GM12874 (cell line): ENCODE data around the gene MYO1B.

Experiments used
- CTCF ChIP-seq: IDR thresholded peaks from 2 replicates; pipeline ENCODE4 v1.5.1; 2011; ENCODE audit warnings: low read depth, mild to moderate bottlenecking, control low read depth, low read length, moderate library complexity; ENCODE audit not compliant: insufficient read depth

The MYO1B gene

GRCh38 chr2:191287820-191288219, 42.6 kb downstream of the MYO1B start:
- TF ChIP-seq CTCF: no peak

GRCh38 chr2:191289049-191289448, 43.8 kb downstream of the MYO1B start:
- TF ChIP-seq CTCF: no peak

- TF ChIP-seq CTCF: no peak
Observed at GRCh38 chr2:191291471-191291870, 46.3 kb downstream of the MYO1B start.

DNA sequence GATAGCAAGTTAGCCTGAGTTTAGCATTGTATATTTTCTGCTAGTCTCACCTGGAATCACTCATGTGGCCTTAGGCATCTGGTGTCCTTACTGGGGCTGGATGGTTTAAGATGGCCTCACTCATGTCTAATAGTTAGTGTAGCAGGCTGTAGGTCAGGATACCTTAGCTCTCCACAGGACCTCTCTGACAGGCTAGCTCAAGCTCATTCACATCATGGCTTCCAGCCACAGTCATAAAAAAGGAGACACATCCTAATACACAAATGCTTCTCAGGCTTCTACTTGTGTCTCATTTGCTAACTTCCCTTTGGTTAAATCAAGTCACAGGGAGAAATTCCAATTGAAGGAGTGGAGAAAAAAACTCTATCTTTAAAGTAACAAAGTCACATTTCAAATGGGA, 47.7 kb downstream of the MYO1B start:
- TF ChIP-seq CTCF: no peak

DNA sequence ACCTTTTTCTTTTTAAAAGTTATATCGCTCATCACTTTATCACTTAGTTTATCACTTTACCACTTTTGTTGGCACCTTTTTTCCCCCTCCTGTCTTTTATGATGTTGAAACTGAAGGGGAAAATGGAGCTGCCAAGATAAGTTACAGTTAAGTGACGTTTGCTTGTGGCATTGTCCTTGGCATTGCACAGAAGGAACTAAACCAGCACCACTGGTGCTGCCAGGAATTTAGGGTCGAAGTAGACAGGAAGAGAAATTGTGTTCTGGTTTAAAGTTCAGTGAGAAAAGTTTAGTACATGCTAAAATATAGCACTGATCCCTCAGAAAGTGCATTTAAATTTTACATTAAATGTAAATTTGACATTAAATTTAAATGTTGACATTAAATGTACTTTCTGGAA, 49.9 kb downstream of the MYO1B start:
- TF ChIP-seq CTCF: no peak

DNA sequence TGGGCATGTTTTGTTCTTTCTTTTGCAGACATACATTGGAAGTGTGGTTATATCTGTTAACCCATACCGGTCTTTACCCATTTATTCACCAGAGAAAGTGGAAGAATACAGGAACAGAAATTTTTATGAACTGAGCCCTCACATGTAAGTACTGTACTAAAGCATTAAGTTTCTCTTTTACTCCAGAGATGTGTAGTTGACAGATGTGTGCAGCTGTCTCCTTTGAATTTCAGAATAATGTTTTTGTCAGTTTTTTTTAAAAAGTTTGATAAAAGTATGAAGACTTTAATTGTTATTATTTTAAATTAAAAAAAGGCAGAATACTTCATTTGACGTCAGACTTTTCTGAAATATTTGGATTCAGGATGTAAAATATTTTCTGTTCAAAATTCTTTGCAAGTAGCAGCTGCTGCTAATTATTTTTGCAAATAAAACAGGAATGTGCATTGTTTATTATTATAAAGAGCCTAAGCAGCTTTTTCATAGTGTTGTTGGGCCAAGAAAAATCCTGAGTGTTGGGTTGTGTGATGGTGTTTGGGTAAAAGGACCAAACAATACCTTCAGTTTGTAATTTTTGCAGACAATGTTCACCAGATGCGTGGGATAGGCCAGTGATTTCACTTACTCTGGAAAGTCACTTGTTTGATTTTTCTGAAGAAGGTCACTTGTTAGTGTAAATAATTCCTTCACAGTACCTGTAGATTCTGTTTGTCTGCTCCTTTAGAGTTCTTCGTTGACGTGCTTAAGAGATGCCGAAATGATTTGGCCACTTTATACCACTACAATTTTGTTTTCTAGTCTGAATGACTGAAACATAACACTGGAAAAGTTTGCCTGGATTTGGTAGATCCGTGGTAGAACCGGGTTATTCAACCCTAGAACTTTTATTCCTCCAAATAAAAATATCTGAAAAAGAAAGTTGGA, 51.1 kb downstream of the MYO1B start:
- TF ChIP-seq CTCF: no peak

DNA sequence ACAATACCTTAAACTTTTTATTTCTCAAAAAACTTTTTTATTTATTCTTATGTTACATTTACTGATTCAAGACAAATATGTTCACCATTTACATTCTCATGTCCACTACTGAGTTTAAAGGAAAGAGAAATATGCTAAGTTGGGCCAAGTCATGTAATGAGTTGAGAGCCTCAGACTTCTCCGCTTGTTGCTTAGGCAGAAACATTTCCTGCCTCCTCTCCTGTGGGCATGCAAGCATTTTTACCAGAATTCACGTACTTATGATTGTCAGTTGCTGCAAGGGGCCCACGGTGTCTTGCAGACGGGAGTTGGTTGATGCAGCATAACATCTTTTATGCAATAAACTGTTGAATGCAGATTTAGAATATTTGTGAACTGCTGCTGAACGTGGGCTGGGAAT, 51.8 kb downstream of the MYO1B start:
- TF ChIP-seq CTCF: no peak
